Upper lobe of left lung (tissue), 6 donors: ENCODE measurements around the gene GSTM2. TPM values are rescaled to one million over a fixed set of nuclear protein-coding genes. Genes with fewer than 3 reads are reported as not detected.

ENCODE experiments used
- ATAC-seq, 2 donors: fragments of 200-7000 bp; cut with Tn5 transposase; one replicate each; pipeline ENCODE4 v1.9.1; 2022; ENCODE audit warnings: mild to moderate bottlenecking in 2 of 2, moderate library complexity in 2 of 2; ENCODE audit not compliant: low FRiP score in 2 of 2
- DNase-seq, 2 donors: peaks; one replicate each; pipeline ENCODE4 v3.0.0-alpha.2; 2019 to 2020
- H3K27ac ChIP-seq, 4 donors: fragments of 200-600 bp; sonication (generic); one replicate each; pipeline ENCODE4 v1.5.1; 2016 to 2019
- H3K27me3 ChIP-seq, 4 donors: fragments of 200-600 bp; sonication (generic); one replicate each; pipeline ENCODE4 v1.5.1; 2017 to 2019
- H3K36me3 ChIP-seq, 4 donors: fragments of 200-600 bp; sonication (generic); one replicate each; pipeline ENCODE4 v1.5.1; 2016 to 2019
- H3K4me1 ChIP-seq, 4 donors: fragments of 200-600 bp; sonication (generic); one replicate each; pipeline ENCODE4 v1.5.1; 2018 to 2019
- H3K4me3 ChIP-seq, 4 donors: fragments of 200-600 bp; sonication (generic); one replicate each; pipeline ENCODE4 v1.5.1; 2017 to 2019; ENCODE audit warnings: mild to moderate bottlenecking in 2 of 4, moderate library complexity in 1 of 4
- H3K9me3 ChIP-seq, 4 donors: fragments of 200-600 bp; sonication (generic); one replicate each; pipeline ENCODE4 v1.5.1; 2018 to 2019
- EP300 ChIP-seq, 4 donors: sonication (generic); formaldehyde crosslinking; IDR thresholded peaks; one replicate each; pipeline ENCODE4 v1.5.1; 2017; ENCODE audit warnings: antibody characterized with exemption in 4 of 4, control low read depth in 2 of 4
- POLR2A ChIP-seq, 4 donors: fragments of 450-650 bp; IDR thresholded peaks; one replicate each; pipeline ENCODE4 v1.5.1; 2016 to 2017; ENCODE audit warnings: antibody characterized with exemption in 4 of 4, mild to moderate bottlenecking in 2 of 4
- POLR2AphosphoS5 ChIP-seq, 2 donors: sonication (generic); formaldehyde crosslinking; IDR thresholded peaks; one replicate each; pipeline ENCODE4 v1.5.1; 2017; ENCODE audit warnings: antibody characterized with exemption in 2 of 2
- WGBS, 2 donors: methylation state at CpG; one replicate each; pipeline ENCODE4 v1.1.5; 2017 to 2018; 5-methylcytosine and 5-hydroxymethylcytosine counted together
- total RNA-seq, 6 donors: library from RNA; depleted of rRNA in 4 of 6; stranded (reverse); fragments of >200 nt in 4 of 6; gene quantifications; one replicate each; pipeline versions ENCODE4 v1.1.0 to v1.2.1, GENCODE V29; 2016 to 2021
- TF ChIP-seq, protein P1 (sequence below), 6 experiments: fragments of 450-650 bp in 4 of 6; fragments of 200-600 bp in 2 of 6; sonication (generic) in 2 of 6; IDR thresholded peaks; one replicate each; pipeline ENCODE4 v1.5.1; 2016 to 2019; ENCODE audit warnings: antibody characterized with exemption in 6 of 6
- donor health status: DM: no; HTN: no; CAD: no; lungs with moderate emphysema.
- donor health status: DM: no; HTN: yes; CAD: no; lungs with severe emphysema.

The GSTM2 gene
- total RNA-seq, 6 donors from 2014 or later, result 19.0 to 263 (median 31.6) TPM

DNA sequence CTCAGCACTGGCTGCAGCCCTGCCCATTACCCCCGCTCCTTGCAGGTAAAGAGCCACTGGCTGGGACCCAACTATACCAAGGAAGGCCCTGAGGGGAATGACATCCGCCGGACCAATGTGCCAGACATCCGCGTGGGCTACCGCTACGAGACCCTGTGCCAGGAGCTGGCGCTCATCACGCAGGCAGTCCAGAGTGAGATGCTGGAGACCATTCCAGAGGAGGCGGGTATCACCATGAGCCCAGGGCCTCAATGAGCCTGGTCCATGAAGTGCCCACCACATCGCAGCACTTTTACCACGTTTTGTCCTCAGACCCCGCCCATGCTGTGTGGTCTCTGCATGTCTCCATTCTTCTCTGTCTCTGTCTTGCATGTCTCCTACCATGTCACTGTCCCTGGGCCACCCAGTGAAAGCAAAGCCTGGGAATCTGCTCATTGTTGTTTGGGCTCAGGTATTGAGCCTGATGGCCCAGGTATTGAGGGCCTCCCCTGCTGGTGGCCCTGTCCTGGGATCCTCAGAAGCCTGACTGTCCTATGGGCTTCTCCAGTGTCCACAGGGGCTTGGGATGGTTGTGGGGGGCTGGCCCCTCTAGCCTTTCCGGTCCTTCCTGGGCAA lies 36.9 kb upstream of the GSTM2 start:
- no peak overlapping the region for H3K4me3 ChIP-seq
- no peaks in the 10 kb centered on the region for H3K9me3 ChIP-seq
- no peak for ATAC-seq
- no peak for DNase-seq
- H3K27ac ChIP-seq, result no peak overlapping the region
- no peaks in the 10 kb centered on the region for H3K27me3 ChIP-seq
- peaks cover 0 to 2% (median under 1%) of the 10 kb centered on the region in 4 donors for H3K4me1 ChIP-seq
- H3K36me3 ChIP-seq, result peaks cover 14 to 57% (median 52%) of the 10 kb centered on the region in 4 donors
- 93 to 96% methylated on average over 7 to 12 of the region's 14 CpGs for WGBS, 2 donors
- TF ChIP-seq, protein P1, sequence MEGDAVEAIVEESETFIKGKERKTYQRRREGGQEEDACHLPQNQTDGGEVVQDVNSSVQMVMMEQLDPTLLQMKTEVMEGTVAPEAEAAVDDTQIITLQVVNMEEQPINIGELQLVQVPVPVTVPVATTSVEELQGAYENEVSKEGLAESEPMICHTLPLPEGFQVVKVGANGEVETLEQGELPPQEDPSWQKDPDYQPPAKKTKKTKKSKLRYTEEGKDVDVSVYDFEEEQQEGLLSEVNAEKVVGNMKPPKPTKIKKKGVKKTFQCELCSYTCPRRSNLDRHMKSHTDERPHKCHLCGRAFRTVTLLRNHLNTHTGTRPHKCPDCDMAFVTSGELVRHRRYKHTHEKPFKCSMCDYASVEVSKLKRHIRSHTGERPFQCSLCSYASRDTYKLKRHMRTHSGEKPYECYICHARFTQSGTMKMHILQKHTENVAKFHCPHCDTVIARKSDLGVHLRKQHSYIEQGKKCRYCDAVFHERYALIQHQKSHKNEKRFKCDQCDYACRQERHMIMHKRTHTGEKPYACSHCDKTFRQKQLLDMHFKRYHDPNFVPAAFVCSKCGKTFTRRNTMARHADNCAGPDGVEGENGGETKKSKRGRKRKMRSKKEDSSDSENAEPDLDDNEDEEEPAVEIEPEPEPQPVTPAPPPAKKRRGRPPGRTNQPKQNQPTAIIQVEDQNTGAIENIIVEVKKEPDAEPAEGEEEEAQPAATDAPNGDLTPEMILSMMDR (IDR thresholded peaks at IDR 0.05), result no peak
- TF ChIP-seq EP300 (IDR thresholded peaks at IDR 0.05) (no peak), POLR2A (IDR thresholded peaks at IDR 0.05) (no peak), POLR2AphosphoS5 (IDR thresholded peaks at IDR 0.05) (no peak)

DNA sequence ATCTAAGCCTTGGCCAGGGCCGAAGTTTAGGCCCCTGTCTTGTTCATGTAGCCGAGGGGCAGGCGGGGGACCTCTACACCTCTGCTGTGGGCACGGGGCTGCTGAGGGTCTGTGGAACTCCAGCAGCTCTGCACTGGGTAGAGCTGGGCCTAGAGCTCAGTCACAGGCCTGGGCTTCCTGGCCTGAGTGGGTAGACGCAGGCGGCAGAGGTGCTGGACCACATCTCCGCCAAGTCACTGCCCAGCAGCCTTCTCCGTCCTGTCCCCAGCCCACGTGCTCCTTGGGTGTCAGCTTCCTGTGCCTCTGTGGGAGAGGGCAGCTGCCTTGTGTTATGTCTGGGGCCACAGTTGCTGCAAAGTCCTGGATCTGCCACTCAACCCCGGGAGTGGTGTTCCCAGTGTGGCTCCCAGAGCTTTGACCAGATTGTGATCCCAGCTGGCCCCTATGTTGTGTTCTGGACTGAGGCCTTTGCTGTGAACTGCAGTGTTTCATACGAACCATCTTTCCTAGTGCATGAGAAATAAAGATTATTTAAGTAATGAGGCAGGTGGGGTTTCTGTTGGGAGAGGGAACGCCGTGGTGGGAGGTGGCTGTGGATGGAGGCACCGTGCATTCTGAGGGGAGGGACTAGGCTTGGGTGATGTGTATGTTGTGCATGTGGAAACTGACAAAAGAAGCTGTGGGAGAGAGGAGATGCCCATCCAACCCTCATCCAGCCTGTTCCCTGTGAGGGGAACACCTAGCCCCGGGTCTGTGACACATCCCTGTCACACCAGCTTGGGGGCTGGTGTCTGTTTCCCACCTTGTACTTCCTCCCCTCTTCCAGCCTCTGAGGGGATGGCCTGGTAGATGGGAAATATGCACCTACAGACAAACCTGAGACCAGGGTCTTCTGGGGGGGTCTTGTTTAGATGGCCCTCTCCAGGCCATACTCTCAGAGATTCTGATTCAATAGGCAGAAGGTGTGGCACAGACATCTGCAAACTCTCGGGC lies 36.0 kb upstream of the GSTM2 start:
- Histone ChIP-seq H3K4me1 (peaks cover 0 to 7% (median 3%) of the 10 kb centered on the region in 4 donors), H3K4me3 (no peak overlapping the region), H3K27ac (no peak overlapping the region), H3K27me3 (no peaks in the 10 kb centered on the region), H3K36me3 (peaks cover 14 to 49% (median 45%) of the 10 kb centered on the region in 4 donors), H3K9me3 (no peaks in the 10 kb centered on the region)
- no peak for ATAC-seq
- DNase-seq, result no peak
- TF ChIP-seq POLR2AphosphoS5 (IDR thresholded peaks at IDR 0.05) (no peak), EP300 (IDR thresholded peaks at IDR 0.05) (no peak), POLR2A (IDR thresholded peaks at IDR 0.05) (no peak)
- TF ChIP-seq, protein P1 (IDR thresholded peaks at IDR 0.05), result no peak
- 85 to 87% methylated on average over 6 to 16 of the region's 16 CpGs for WGBS, 2 donors

DNA sequence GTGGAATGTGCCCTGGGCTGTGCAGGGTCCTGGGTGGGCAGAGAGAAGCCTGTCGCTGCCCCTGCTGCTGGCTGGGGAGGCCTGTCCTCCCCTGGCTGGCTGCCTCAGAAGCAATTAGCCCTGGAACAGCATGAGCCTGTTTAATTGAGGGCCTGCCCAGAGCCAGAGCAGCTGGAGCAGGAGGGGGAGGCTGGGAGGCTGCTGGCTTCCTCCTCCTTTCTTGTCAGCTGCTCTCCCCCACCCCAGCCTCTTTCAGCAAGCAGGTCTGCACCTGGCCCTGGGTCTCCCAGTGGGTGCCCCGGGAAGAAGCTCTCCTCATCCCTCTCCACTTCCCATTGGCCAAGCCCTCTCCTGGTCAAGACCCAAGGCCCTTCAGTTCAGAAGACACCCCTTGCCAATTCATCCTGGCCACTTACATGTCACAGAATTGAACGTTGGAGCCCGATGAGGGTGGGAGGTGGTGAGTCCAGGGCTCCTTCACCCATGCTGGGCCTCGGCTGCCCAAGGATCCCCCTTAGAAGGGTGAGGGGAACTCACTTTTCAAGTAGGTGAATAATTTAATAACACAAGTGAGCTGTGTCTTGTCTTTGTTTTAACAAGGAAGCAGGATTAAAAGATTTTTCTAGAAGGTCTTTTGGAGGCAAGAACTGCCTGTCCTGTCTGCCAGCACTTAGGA lies 35.0 kb upstream of the GSTM2 start:
- 50 to 70% methylated on average over 5 of the region's 5 CpGs for WGBS, 2 donors
- DNase-seq, result no peak
- TF ChIP-seq POLR2AphosphoS5 (IDR thresholded peaks at IDR 0.05) (no peak), EP300 (IDR thresholded peaks at IDR 0.05) (no peak), POLR2A (IDR thresholded peaks at IDR 0.05) (no peak)
- TF ChIP-seq, protein P1 (IDR thresholded peaks at IDR 0.05), result no peak
- Histone ChIP-seq H3K36me3 (peaks cover 14 to 39% (median 35%) of the 10 kb centered on the region in 4 donors), H3K4me3 (no peak overlapping the region), H3K9me3 (no peaks in the 10 kb centered on the region), H3K27ac (no peak overlapping the region), H3K27me3 (no peaks in the 10 kb centered on the region), H3K4me1 (peaks cover 0 to 8% (median 3%) of the 10 kb centered on the region in 4 donors)
- ATAC-seq, result no peak

DNA sequence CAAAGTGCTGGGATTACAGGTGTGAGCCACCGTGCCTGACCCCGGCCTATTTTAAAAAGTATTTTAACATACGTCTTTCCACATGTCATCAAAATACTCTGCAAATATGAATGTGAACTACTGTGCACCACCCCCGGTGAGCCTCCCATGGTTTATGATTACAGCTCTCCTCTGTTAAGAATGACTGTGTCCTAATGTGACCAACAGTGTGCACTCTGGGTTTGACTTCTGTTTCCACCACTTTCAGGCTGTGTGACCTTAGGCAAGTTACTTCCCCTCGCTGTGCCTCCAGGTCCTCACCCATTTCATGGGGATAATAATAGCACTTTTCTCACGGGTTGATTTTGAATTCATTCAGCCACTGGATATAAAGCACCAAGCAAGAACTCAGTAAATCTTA lies 33.6 kb upstream of the GSTM2 start:
- WGBS, 2 donors, result 81 to 85% methylated on average over 6 of the region's 6 CpGs
- peaks cover 7 to 24% (median 21%) of the 10 kb centered on the region in 4 donors for H3K36me3 ChIP-seq
- H3K9me3 ChIP-seq, result no peaks in the 10 kb centered on the region
- DNase-seq (no peak), ATAC-seq (no peak)
- no peak overlapping the region for H3K4me3 ChIP-seq
- no peak overlapping the region for H3K27ac ChIP-seq
- H3K4me1 ChIP-seq, result peaks cover 0 to 8% (median 3%) of the 10 kb centered on the region in 4 donors
- TF ChIP-seq, protein P1 (IDR thresholded peaks at IDR 0.05), result no peak
- TF ChIP-seq POLR2AphosphoS5 (IDR thresholded peaks at IDR 0.05), result no peak
- TF ChIP-seq EP300 (IDR thresholded peaks at IDR 0.05), result no peak
- no peak for TF ChIP-seq POLR2A (IDR thresholded peaks at IDR 0.05)
- H3K27me3 ChIP-seq, result no peaks in the 10 kb centered on the region
